SK-N-MC (cell line): ENCODE results near the gene MCM9.

Source experiments
- EZH2 ChIP-seq: fragments of 200-600 bp; sonication (generic); IDR thresholded peaks from one replicate; pipeline ENCODE4 v1.6.1; 2017; ENCODE audit warnings: antibody characterized with exemption
- FOXP2 ChIP-seq: optimal IDR thresholded peaks from 2 replicates; pipeline ENCODE3; 2011; ENCODE audit warnings: mild to moderate bottlenecking, moderate library complexity; ENCODE audit not compliant: insufficient read depth; ENCODE audit errors: extremely low read length, control extremely low read depth
- POLR2AphosphoS5 ChIP-seq: IDR thresholded peaks from 2 replicates; pipeline ENCODE4 v1.6.1; 2012; ENCODE audit warnings: mild to moderate bottlenecking, low read depth, low read length, borderline replicate concordance

GRCh38 chr6:118780668-118781067 is 154.3 kb downstream of the MCM9 start:
- TF ChIP-seq EZH2 (no peak), POLR2AphosphoS5 (no peak), FOXP2 (no peak)
